CD4-positive, alpha-beta T cell treated with Interleukin-4 for 4 hours (primary cell): ENCODE data around the gene CDHR2.

Experiments used
- DNase-seq: peaks from one replicate; pipeline ENCODE4 v3.0.0-alpha.2; 2020

Gene CDHR2

DNA sequence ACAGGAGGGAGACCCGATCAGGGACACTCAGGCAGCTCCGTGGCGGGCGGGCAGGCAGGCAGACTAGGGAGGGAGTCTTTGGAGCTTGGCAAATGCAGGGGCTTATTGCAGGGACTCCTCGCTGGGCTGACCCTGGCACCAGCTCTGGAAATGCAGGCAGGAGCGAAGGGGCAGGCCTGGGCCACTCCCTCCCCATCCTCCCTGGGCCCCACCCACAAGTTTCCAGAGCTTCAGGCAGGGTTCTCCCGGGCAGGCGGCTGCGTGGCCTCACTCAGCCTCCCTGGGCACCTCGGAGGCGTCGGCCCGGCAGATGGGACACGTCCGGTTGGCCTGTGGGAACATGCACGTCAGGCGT lies 20.4 kb upstream of the CDHR2 start:
- no peak for DNase-seq

DNA sequence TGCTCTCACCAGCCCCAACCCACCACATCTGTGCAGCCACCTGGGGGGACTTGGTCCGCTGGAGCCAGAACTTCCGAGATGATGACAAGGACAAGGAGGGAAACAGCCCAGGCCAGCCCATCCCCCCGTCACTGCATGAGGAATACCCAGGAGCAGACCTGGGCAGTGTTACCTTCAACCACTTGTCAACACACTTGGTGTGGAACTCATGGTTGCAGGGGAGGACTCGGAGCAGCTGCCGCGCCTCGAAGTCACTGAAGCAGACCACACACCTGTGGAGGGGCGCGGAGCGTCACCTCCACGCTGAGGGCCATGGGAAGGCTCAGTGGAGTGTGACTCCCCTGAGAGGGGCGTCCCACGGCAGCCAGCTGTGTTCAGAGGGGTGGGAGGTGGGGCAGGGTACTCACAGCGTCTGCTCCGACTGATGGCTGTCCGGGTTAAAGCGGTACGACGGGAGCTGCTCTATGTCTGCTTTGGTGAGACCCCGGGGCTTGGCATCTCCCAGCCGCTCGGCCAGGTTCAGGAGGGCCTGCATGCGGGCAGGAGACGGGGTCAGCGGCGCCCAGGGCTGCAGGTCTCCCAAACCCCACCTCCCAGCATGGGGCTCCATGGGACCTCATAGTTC lies 19.9 kb upstream of the CDHR2 start:
- DNase-seq = no peak

DNA sequence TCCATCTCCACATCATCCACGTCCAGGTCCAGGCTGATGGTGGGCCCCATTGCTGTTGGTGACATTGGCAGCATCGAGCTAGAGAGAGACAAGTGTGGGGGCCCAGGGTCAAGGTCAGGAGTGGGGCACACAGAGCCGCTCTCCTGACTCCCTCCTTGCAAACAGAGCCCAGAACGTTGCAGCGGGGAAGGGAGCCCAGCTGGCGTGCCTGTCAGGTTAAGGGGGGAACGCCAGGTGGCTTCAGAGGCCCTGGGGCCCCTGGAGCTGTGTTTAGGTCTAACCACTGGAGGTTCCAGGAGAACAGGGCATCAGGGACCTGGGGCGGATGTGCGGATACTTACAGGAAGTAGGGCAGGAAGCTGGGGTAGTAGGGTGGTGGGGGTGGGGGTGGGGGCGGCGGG lies 19.4 kb upstream of the CDHR2 start:
- peak; percentile 63 for DNase-seq

GRCh38 chr5:176530393-176530982 lies 18.7 kb upstream of the CDHR2 start:
- DNase-seq = no peak

- no peak for DNase-seq
These were observed 17.9 kb upstream of the CDHR2 start for GRCh38 chr5:176530983-176531901.

GRCh38 chr5:176531902-176532493 lies 17.1 kb upstream of the CDHR2 start:
- DNase-seq = no peak

DNA sequence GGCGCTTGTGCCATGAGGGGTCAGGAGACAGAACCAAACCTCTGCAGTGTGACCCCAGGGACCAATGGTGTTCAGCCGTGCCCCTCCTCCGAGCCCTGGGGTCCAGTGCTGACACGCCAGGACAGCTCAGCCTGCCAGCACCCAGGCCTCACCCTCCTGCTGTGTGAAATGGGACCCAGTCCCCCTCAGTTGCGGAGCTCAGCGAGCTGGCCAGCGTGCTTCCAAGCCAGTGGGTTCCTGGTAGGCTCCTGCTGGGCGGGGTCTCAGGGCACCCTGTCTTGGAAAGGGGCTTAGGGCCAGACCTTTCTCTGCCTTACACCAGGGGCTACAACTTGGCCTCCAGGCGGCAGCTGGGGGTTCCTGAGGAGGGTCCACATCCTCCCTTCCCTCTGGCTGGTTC lies 16.3 kb upstream of the CDHR2 start:
- no peak for DNase-seq

DNA sequence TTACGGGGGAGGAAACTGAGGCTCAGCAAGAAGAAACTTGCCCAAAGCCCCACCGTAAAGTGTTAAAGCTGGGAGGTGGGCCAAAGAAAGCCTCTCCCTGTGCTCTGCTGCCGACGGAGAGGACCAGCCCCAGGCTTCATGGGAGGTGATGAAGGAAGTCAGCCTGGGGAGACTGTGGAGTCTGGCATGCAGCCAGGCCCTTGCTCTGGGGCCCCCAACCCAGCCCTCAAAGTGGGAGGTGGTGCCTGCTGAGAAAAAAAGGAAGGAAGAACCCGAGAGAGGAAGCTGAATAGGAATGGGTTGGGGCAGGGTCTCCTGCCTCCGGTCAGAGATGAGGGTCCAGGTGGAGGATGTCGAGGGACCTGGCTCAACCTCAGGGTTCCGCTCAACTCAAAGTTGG lies 15.8 kb upstream of the CDHR2 start:
- no peak for DNase-seq

GRCh38 chr5:176533894-176534611 lies 15.1 kb upstream of the CDHR2 start:
- peak; percentile 67 for DNase-seq

DNA sequence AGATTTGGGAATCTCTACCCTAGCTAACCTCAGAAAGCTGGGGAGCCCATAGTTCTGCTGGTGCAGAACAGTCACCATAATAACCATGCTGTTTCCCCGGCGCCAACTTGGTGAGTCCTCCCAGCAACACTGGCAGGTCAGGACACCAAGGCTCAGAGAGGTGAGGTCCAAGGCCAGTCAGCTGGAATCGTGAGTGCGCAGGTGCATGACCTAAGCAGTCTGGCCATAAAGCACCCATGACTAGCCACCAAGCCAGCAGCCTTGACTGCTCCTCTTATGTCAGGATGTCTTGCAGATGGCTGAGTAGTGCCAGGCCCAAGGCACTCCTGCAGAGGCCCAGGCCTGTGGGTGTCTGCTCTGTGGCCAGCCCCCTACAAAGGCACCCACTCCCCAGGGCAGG lies 14.5 kb upstream of the CDHR2 start:
- DNase-seq = no peak

DNA sequence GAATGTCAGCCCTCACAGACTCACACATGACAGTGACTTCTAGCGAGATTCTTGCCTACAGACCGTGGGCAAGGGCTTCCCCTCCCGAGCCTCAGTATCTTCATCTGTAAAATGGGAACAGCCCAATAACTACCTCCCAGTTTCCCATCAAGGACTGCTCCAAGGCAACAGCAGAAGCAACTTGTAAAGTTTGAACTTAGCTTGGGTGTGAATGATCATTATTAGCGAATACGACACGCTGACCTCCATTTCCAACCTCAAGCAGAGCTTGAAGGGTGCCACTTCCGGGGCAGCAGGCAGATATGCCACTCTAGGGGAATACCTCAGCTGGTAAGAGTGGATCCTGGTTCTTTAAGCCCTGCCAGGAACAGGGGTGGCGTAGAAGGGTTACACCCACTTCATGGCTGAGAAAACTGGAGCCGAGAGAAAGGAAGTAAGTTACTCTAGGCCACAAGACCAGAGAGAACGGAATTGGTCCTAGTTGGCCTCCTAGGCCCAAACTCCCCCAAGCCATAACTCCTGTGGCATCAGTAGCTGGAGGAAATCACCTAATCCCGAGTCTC lies 14.0 kb upstream of the CDHR2 start:
- DNase-seq = peak; percentile 71

- DNase-seq = no peak
These were observed 13.4 kb upstream of the CDHR2 start for GRCh38 chr5:176535664-176536131.

DNA sequence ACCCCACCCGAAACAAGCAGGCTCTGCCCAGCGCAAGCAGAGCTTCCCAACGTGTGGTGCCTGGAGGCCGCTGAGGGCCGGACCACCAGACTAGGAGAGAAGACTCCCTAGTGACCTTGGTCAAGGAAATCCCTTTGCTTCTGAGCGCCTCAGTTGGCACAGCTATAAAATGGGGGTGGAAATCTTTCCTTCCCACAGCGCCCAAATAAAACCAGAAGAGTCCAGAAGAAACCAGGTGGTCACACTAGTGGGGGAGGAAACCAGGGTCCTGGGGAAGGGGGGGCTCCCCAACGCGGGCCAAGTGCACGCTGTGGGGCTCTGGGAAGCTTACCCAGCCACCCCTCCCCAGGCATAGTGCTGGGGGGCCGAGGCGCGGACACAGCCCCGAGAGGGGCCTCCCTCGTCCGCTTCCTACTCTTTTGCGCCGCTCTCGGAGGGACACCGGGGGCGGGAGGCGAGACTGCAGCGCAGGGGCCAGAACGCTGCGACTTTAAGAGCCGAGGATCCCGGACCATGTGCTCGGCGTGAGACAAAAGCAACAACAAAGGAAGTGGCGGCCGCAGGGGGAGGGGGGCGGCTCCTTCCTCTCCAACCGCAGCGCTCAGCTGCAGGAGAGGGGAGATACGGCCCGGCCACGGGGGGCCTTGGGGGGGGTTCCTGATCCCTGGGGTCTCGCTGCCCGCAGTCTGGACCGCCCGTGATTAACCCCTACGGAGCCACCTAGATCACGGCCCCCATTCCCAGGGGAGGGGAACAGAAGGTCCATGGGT lies 12.8 kb upstream of the CDHR2 start:
- DNase-seq = peak; percentile 83

DNA sequence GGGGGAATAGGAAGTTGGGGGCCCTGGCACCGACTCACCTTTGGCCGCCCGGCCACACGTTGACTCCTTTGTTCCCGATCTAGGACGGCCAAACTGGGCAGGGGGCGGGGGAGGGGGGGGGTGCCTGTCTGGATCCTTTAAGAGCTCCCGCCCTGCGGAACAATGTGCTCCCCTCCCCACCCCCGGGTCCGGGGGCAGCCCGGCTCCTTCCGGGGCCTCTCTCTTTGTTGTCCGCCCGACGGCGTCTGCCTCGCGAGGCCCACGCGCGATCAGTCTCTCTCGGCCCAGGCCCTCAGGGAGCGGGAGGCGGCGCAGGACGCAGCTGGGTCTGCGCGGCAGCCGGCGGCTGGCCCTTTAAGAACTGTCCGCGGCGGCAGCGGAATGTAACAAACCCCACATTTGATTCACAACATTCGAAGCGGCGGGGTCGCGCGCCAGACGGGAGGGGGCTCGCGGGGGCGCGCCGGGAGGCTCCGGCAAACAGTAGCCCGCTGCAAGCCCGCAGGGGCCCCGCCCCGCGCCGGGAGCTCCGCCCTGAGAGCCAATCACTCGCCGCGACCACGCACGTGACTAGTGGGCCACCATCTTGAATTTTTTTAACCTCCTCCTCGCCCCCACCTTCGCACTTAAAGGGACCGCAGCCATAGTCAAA lies 12.1 kb upstream of the CDHR2 start, which contains the start of gene RNF44:
Gene RNF44, minus strand, starts transcription at position 501 of the 652 bp plus-strand sequence. CDS start 4,930 bp downstream, outside the sequence.
- peak; percentile 99 for DNase-seq

DNA sequence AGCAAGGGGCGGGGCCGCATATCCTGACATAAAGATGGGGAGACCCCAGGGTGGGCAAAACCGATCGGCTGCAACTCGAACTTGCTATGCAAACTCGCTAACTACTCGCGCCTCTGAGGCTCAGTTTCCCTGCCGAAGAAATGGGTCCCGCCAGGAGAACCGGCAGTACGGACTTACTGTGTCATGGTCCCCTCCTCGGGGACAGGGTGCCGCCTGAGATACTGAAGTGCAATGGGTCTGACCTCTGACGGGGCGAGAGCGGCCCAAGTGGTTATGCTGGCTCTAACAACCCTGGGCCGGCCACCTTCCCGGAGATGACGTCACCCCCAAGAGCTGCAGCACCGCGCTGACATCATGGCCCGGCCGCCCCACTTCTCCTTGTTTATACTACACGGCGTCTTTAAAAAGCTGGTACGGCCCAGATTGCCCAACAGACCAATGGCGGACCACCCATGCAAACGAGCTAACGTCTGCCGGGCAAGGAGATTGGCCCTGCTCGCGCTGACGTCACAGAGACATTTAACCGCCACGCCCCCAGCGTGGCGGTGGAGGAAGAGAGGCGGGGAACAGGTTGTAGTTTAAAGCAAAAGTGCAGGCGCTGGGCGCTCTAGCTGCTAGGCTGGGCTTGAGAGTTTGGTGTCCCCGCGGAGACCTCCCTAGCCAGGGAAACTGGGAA lies 11.4 kb upstream of the CDHR2 start:
- DNase-seq = peak; percentile 100

DNA sequence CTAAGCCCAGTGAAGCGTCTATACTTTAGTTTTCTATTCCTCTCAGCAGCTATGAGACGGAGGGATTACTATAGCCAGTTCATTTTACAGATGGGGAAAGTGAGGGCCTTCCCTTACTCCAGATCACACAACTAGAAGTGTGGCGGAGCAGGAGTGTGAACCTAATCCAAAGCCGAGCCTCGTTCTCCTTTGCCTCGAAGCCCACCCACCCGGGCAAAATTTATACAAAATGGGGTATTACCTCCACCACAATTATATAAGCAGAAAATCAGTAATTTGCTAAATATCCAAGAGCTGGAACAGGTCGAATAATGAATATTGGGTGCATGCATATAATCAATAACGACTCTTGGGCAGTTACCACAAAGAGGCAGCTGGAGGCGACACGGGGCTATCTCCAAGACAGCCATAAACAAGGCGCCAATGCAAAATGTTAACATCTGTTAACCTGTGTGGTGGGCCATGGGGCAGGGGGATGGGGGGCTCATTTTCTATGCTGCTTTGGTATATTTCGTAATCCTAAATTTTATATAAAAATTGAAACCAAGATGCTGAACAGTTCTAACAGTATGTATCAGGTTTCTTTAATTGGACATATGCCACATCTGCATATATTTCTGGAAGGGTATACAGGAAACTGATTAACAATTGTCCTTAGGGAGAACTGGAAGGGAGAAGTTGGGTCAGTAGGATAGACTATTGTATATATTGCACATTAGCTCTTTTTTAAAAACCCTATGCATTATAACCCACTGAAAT lies 10.7 kb upstream of the CDHR2 start:
- no peak for DNase-seq

DNA sequence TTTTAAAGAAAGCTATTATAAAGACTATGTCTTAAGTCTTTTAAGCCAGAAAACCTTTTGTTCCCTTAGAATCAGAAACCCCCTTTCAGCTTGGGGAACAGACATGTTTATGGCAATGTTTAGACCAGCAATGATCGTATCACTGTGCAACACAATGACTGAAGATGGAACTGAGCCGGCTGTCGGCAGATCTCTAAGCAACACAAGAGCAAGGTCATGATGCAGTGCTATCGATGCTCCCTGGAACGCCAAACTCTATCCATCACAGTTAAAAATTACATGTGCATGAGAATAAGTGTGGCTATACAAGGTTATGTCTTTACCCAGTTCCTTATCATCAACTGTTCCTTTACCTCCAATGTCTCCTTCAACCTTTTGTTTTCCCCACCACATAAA lies 10.2 kb upstream of the CDHR2 start:
- DNase-seq = no peak

DNA sequence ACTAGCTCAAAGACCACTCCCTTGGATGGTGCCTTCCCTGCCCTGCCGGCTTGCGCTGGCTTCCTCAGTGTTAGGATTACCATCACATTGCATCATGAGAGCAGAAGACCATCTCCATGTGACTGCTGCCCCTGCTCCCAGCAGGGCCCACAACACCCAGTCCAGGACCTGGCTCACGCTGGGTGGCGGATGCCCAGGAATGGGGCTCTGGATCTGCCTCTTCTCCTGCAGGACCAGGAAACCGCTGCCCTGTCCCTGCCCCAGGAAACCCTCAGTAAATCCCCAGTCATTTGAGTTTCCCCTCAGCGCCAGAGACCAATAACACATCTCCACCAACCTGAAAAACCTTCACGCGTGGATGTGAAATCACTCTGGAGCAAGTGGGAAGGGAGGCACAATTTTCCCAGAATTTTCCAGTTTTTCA lies 8.7 kb upstream of the CDHR2 start:
- DNase-seq = no peak

DNA sequence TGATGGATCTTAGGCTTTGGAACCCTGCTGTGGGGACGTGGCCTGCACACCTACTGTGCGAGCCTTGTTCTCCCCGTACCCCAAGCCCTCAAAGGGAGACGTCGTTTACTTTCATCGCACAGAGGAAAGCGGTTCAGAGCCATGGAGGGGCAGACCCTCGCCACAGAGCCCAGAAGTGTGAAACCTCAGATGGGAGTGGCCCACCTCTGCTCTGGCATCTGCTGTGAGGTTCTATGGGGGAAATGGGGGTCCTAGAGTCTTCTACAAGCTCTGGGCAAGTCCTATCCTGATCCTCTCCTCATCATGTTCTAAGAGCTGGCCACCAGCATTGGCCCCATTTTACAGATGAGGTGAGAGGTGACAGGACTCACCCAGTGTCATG lies 8.2 kb upstream of the CDHR2 start:
- peak; percentile 46 for DNase-seq
